ENCODE data around the gene CROCC2.

The CROCC2 gene

GRCh38 chr2:240932001-240932723 is 26.0 kb downstream of the CROCC2 start:
- H3K4me3 ChIP-seq (replicated peaks; ENCODE audit: insufficient read depth, low read length), result no peak overlapping the region
- no peak for DNase-seq (ENCODE audit: low read depth in 1 of 2, low spot score in 1 of 2)
- H3K27me3 ChIP-seq (ENCODE audit: insufficient read depth, poor library complexity, severe bottlenecking), result peaks cover 2% of the 10 kb centered on the region
- no peak overlapping the region for H3K27ac ChIP-seq (replicated peaks)
- TF ChIP-seq GABPA (IDR thresholded peaks at IDR 0.05; ENCODE audit: low read depth), result no peak
- no peak for TF ChIP-seq CTCF (IDR thresholded peaks at IDR 0.05; ENCODE audit: insufficient read depth, low read length)
- no peak for TF ChIP-seq SPI1 (IDR thresholded peaks at IDR 0.05; ENCODE audit: borderline replicate concordance, low read depth)
- TF ChIP-seq POLR2AphosphoS5 (IDR thresholded peaks at IDR 0.05; ENCODE audit: low read depth), result no peak
- no peak for TF ChIP-seq REST (IDR thresholded peaks at IDR 0.05; ENCODE audit: insufficient replicate concordance, low read depth)

GRCh38 chr2:240932724-240933047 is 26.6 kb downstream of the CROCC2 start:
- Histone ChIP-seq H3K27ac (replicated peaks) (no peak overlapping the region), H3K27me3 (ENCODE audit: insufficient read depth, poor library complexity, severe bottlenecking) (peaks cover 2% of the 10 kb centered on the region), H3K4me3 (replicated peaks; ENCODE audit: insufficient read depth, low read length) (no peak overlapping the region)
- DNase-seq (ENCODE audit: low read depth in 1 of 2, low spot score in 1 of 2), result no peak
- TF ChIP-seq CTCF (IDR thresholded peaks at IDR 0.05; ENCODE audit: insufficient read depth, low read length) (no peak), REST (IDR thresholded peaks at IDR 0.05; ENCODE audit: insufficient replicate concordance, low read depth) (no peak), POLR2AphosphoS5 (IDR thresholded peaks at IDR 0.05; ENCODE audit: low read depth) (no peak), GABPA (IDR thresholded peaks at IDR 0.05; ENCODE audit: low read depth) (no peak), SPI1 (IDR thresholded peaks at IDR 0.05; ENCODE audit: borderline replicate concordance, low read depth) (no peak)

GRCh38 chr2:240933048-240933965 is 27.2 kb downstream of the CROCC2 start:
- Histone ChIP-seq H3K27me3 (ENCODE audit: insufficient read depth, poor library complexity, severe bottlenecking) (no peaks in the 10 kb centered on the region), H3K4me3 (replicated peaks; ENCODE audit: insufficient read depth, low read length) (no peak overlapping the region), H3K27ac (replicated peaks) (no peak overlapping the region)
- TF ChIP-seq POLR2AphosphoS5 (IDR thresholded peaks at IDR 0.05; ENCODE audit: low read depth), result no peak
- TF ChIP-seq CTCF (IDR thresholded peaks at IDR 0.05; ENCODE audit: insufficient read depth, low read length), result no peak
- TF ChIP-seq SPI1 (IDR thresholded peaks at IDR 0.05; ENCODE audit: borderline replicate concordance, low read depth), result no peak
- no peak for TF ChIP-seq REST (IDR thresholded peaks at IDR 0.05; ENCODE audit: insufficient replicate concordance, low read depth)
- no peak for TF ChIP-seq GABPA (IDR thresholded peaks at IDR 0.05; ENCODE audit: low read depth)
- DNase-seq (ENCODE audit: low read depth in 1 of 2, low spot score in 1 of 2), result no peak

All from HL-60 (cell line).